ENCODE measurements around the gene PIK3AP1. TPM values are rescaled to one million over a fixed set of nuclear protein-coding genes. Genes with fewer than 3 reads are reported as not detected.

Gene PIK3AP1
- total RNA-seq, 2 donors from 2014 or later, result 5.1 to 20.6 TPM

GRCh38 chr10:96591946-96592345 is 128.4 kb downstream of the PIK3AP1 start:
- Mint-ChIP-seq H3K27ac (no peak overlapping the region), H3K4me1 (ENCODE audit: low read depth) (peaks cover 5% of the 10 kb centered on the region), H3K36me3 (ENCODE audit: insufficient read depth in 2 of 2) (peaks cover 0 to 2% of the 10 kb centered on the region in 2 donors), H3K4me3 (no peak overlapping the region), H3K9me3 (no peaks in the 10 kb centered on the region), H3K27me3 (ENCODE audit: low read depth) (peaks cover 15% of the 10 kb centered on the region)
- ATAC-seq (replicated peaks in 1 of 2) (no peak), DNase-seq (no peak)

GRCh38 chr10:96588616-96589419 is 131.5 kb downstream of the PIK3AP1 start:
- DNase-seq (peak; percentile 58 to 59), ATAC-seq (replicated peaks in 1 of 2) (peak; percentile 78 to 81)
- no peak overlapping the region for H3K4me3 Mint-ChIP-seq
- peaks cover 0 to 4% of the 10 kb centered on the region in 2 donors for H3K36me3 Mint-ChIP-seq (ENCODE audit: insufficient read depth in 2 of 2)
- peaks cover 8% of the 10 kb centered on the region for H3K27me3 Mint-ChIP-seq (ENCODE audit: low read depth)
- no peaks in the 10 kb centered on the region for H3K9me3 Mint-ChIP-seq
- H3K27ac Mint-ChIP-seq, result no peak overlapping the region
- H3K4me1 Mint-ChIP-seq (ENCODE audit: low read depth), result peaks cover 18% of the 10 kb centered on the region

GRCh38 chr10:96588060-96588554 is 132.2 kb downstream of the PIK3AP1 start:
- Mint-ChIP-seq H3K36me3 (ENCODE audit: insufficient read depth in 2 of 2) (peaks cover 0 to 4% of the 10 kb centered on the region in 2 donors), H3K4me1 (ENCODE audit: low read depth) (peaks cover 25% of the 10 kb centered on the region), H3K27me3 (ENCODE audit: low read depth) (peaks cover 8% of the 10 kb centered on the region), H3K9me3 (no peaks in the 10 kb centered on the region), H3K4me3 (no peak overlapping the region), H3K27ac (no peak overlapping the region)
- ATAC-seq (replicated peaks in 1 of 2) (no peak), DNase-seq (no peak)

DNA sequence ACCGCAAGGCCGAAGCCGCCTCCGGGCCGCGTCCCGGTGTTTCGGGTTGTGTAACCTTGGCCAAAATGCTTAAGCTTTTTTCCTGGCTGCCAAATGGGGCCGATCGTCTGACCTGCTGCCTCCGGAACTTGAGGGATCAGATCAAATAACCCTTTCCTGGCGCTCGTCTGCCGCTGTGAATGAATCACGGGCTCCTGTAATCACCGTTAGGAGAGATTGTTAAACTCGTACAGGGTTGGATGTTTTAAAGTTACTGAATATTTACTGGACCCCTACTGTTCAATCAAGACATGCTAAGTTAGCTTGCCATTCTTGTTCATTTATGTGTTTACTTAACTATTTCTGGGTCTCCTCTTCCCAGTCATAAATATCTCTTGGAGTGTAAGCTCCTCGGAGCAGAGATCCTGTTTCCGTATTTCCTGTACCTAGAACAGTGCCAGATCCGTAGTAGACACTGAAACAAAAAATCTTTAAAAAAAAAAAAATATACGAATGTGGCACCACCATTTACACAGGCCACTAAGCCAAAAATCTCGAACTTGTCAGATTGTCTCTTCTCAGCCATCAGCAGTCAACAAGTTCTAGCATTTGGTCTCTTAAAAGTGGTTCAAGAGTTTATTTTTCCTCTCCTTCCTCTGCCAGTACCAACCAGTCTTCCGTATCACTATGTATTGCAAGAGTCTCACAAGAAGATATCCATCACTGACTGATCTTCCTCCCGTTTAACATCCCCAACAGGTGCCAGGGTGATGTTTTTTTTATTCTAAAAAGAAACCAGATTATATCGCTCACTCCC is 132.9 kb downstream of the PIK3AP1 start:
- H3K9me3 Mint-ChIP-seq, result no peaks in the 10 kb centered on the region
- ATAC-seq (replicated peaks in 1 of 2), result peak; percentile 12 to 23
- peak in 1 of 2 donors; percentile 56 for DNase-seq
- peaks cover 32% of the 10 kb centered on the region for H3K4me1 Mint-ChIP-seq (ENCODE audit: low read depth)
- peak overlapping the region; percentile 95 for H3K27ac Mint-ChIP-seq
- H3K36me3 Mint-ChIP-seq (ENCODE audit: insufficient read depth in 2 of 2), result peaks cover 2 to 4% of the 10 kb centered on the region in 2 donors
- H3K27me3 Mint-ChIP-seq (ENCODE audit: low read depth), result peaks cover 8% of the 10 kb centered on the region
- no peak overlapping the region for H3K4me3 Mint-ChIP-seq

DNA sequence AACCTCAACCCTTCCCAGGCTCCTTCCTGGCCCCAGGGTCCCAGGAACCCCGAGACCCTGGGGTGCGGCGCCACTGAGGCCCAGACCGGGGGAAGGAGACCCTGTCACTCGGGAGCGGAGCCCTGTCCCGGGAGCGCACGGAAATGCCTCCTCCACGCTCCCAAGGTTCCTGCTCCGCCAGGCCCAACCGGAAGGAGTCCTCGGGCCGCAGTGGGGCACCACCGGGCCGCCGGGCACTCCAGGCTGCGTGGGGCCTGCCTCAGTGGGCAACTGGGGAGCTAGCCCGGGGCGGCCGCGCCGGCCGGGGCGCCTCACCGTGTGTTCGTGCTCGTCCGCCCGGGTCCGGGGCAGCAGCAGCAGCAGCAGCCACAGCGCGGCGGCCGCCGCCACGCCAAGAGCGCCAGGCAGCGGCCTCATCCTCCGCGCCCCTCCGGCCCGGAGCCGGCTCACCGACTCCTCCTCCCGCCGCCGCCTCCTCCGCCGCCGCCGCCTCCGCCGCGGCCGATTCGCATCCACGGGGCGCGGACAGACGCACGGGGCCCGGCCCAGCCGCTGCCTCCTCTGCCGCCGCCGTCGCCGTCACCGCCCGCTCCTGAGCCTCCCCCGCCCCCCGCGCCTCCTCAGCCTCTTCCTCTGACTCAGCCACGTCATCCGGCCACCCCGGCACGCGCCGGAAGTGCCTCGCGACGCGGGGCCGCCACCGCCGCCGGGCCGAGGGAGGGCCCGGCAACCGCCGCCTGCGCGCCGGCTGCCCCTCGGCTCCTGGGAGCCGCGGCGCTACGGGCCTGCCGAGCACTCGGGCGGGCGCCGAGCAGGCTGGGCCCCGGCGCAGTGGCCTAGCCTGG is 133.7 kb downstream of the PIK3AP1 start, which contains the start of gene TM9SF3:
TSS of gene TM9SF3 (minus strand) at position 594 of the 845 bp plus-strand sequence. CDS start at position 417, 177 bp downstream.
- ATAC-seq (replicated peaks in 1 of 2), result peak; percentile 78 to 80
- peak within 1 kb of the TSS; percentile 96 for H3K27ac Mint-ChIP-seq
- H3K9me3 Mint-ChIP-seq, result no peaks in the 10 kb centered on the region
- peak within 1 kb of the TSS; percentile 94 to 95 for H3K4me3 Mint-ChIP-seq
- H3K36me3 Mint-ChIP-seq (ENCODE audit: insufficient read depth in 2 of 2), result peaks cover 2 to 4% of the 10 kb centered on the region in 2 donors
- peaks cover 40% of the 10 kb centered on the region for H3K4me1 Mint-ChIP-seq (ENCODE audit: low read depth)
- peaks cover 8% of the 10 kb centered on the region for H3K27me3 Mint-ChIP-seq (ENCODE audit: low read depth)
- peak; percentile 94 to 95 for DNase-seq

GRCh38 chr10:96585736-96586418 is 134.4 kb downstream of the PIK3AP1 start:
- peak overlapping the region; percentile 94 to 95 for H3K4me3 Mint-ChIP-seq
- H3K9me3 Mint-ChIP-seq, result no peaks in the 10 kb centered on the region
- peaks cover 48% of the 10 kb centered on the region for H3K4me1 Mint-ChIP-seq (ENCODE audit: low read depth)
- DNase-seq, result peak; percentile 10 to 25
- H3K27me3 Mint-ChIP-seq (ENCODE audit: low read depth), result peaks cover 8% of the 10 kb centered on the region
- ATAC-seq (replicated peaks in 1 of 2), result no peak
- H3K36me3 Mint-ChIP-seq (ENCODE audit: insufficient read depth in 2 of 2), result peaks cover 2 to 4% of the 10 kb centered on the region in 2 donors
- H3K27ac Mint-ChIP-seq, result peak overlapping the region; percentile 96

GRCh38 chr10:96584474-96584873 is 135.8 kb downstream of the PIK3AP1 start:
- DNase-seq, result no peak
- Mint-ChIP-seq H3K27me3 (ENCODE audit: low read depth) (no peaks in the 10 kb centered on the region), H3K27ac (peak overlapping the region; percentile 60), H3K4me1 (ENCODE audit: low read depth) (peaks cover 56% of the 10 kb centered on the region), H3K4me3 (peak overlapping the region; percentile 55 to 60), H3K9me3 (no peaks in the 10 kb centered on the region), H3K36me3 (ENCODE audit: insufficient read depth in 2 of 2) (peaks cover 4 to 5% of the 10 kb centered on the region in 2 donors)
- ATAC-seq (replicated peaks in 1 of 2), result no peak

GRCh38 chr10:96584035-96584434 is 136.3 kb downstream of the PIK3AP1 start:
- Mint-ChIP-seq H3K4me1 (ENCODE audit: low read depth) (peaks cover 58% of the 10 kb centered on the region), H3K9me3 (no peaks in the 10 kb centered on the region), H3K27me3 (ENCODE audit: low read depth) (no peaks in the 10 kb centered on the region), H3K27ac (peak overlapping the region; percentile 60), H3K36me3 (ENCODE audit: insufficient read depth in 2 of 2) (peaks cover 4 to 5% of the 10 kb centered on the region in 2 donors), H3K4me3 (peak overlapping the region; percentile 55 to 60)
- no peak for ATAC-seq (replicated peaks in 1 of 2)
- DNase-seq, result no peak

DNA sequence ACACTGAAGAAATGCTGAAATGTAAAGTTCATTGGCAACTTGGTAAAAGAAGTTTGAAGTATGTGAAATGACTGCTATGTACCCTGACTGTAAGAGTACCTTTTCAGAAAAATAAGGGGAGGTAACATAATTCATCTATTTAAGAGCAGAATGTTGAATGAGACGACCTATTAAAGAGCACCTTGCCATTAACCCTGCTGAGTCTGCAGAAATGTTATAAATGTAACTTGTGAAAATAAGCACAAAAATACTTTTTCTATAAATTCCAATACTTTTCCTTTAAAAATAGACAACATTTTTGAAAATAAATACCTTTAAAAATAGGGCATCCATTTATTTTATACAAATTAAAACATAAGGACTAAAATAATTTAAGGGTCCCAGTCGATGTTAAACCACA is 141.2 kb downstream of the PIK3AP1 start:
- Mint-ChIP-seq H3K4me1 (ENCODE audit: low read depth) (peaks cover 62% of the 10 kb centered on the region), H3K36me3 (ENCODE audit: insufficient read depth in 2 of 2) (peaks cover 3 to 10% of the 10 kb centered on the region in 2 donors), H3K27ac (no peak overlapping the region), H3K27me3 (ENCODE audit: low read depth) (no peaks in the 10 kb centered on the region), H3K9me3 (no peaks in the 10 kb centered on the region), H3K4me3 (no peak overlapping the region)
- ATAC-seq (replicated peaks in 1 of 2) (no peak), DNase-seq (no peak)

GRCh38 chr10:96578633-96579032 is 141.7 kb downstream of the PIK3AP1 start:
- Mint-ChIP-seq H3K9me3 (no peaks in the 10 kb centered on the region), H3K4me1 (ENCODE audit: low read depth) (peaks cover 57% of the 10 kb centered on the region), H3K36me3 (ENCODE audit: insufficient read depth in 2 of 2) (peaks cover 3 to 11% of the 10 kb centered on the region in 2 donors), H3K27ac (no peak overlapping the region), H3K27me3 (ENCODE audit: low read depth) (no peaks in the 10 kb centered on the region), H3K4me3 (no peak overlapping the region)
- no peak for ATAC-seq (replicated peaks in 1 of 2)
- DNase-seq, result no peak

DNA sequence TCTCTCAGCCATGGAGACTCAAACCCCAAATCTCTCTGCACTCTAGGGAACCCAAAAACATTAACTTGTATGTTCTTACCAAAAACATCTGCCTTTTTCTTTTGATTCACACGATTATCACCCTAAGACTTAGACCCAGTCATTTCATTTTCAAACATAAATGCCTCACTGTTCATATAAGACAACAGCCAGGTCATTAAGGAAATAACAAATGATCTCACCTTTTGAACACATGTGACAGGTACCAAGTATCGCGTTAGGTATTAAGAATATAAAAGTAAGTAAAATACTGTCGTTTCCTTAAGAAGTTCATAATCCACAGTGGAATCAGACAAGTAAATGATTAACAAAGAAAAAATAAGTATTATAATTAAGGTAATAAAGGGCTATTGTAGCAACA is 142.3 kb downstream of the PIK3AP1 start:
- Mint-ChIP-seq H3K27ac (no peak overlapping the region), H3K4me3 (no peak overlapping the region), H3K27me3 (ENCODE audit: low read depth) (no peaks in the 10 kb centered on the region), H3K36me3 (ENCODE audit: insufficient read depth in 2 of 2) (peaks cover 3 to 15% of the 10 kb centered on the region in 2 donors), H3K9me3 (no peaks in the 10 kb centered on the region), H3K4me1 (ENCODE audit: low read depth) (peaks cover 51% of the 10 kb centered on the region)
- DNase-seq (no peak), ATAC-seq (replicated peaks in 1 of 2) (no peak)

DNA sequence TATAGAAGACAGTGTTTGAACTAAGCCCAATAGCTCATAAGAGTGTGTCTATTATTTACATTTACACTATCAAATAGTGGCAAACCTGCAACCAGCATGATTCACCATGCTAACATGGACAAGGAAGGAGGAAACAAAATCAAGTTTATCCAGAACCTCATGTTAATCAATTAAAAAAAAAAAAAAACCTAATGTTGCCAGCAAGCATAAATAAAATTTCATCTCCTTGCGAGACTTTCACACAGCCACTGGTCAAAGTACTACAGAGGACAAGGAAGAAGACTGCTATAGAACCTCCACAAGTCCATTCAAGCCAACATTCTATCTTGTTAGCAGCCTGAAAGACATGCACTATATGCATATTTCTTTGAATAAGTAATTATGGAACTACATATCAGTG is 143.2 kb downstream of the PIK3AP1 start:
- no peak overlapping the region for H3K27ac Mint-ChIP-seq
- no peak for ATAC-seq (replicated peaks in 1 of 2)
- peaks cover 3 to 13% of the 10 kb centered on the region in 2 donors for H3K36me3 Mint-ChIP-seq (ENCODE audit: insufficient read depth in 2 of 2)
- H3K4me3 Mint-ChIP-seq, result no peak overlapping the region
- no peak for DNase-seq
- peaks cover 42% of the 10 kb centered on the region for H3K4me1 Mint-ChIP-seq (ENCODE audit: low read depth)
- H3K9me3 Mint-ChIP-seq, result no peaks in the 10 kb centered on the region
- no peaks in the 10 kb centered on the region for H3K27me3 Mint-ChIP-seq (ENCODE audit: low read depth)

All from activated T-cell treated with anti-CD3 and anti-CD28 coated beads, Interleukin-2, amount 50 U/mL, for 72 hours (primary cell).